ENCODE measurements around the gene ANKH. TPM values are rescaled to one million over a fixed set of nuclear protein-coding genes. Genes with fewer than 3 reads are reported as not detected.

ANKH gene
- total and polyA plus RNA-seq, 2 experiments from 2014 or later = 27.6 to 29.9 TPM

GRCh38 chr5:14829396-14829795 is 42.2 kb downstream of the ANKH start:
- no peak overlapping the region for H3K4me2 ChIP-seq

GRCh38 chr5:14826714-14827113 is 44.9 kb downstream of the ANKH start:
- WGBS (ENCODE audit: low lambda C conversion rate, missing lambda C conversion rate) = 91% methylated on average over 4 of the region's 4 CpGs
- H3K4me3 ChIP-seq = no peak overlapping the region
- H3K27ac ChIP-seq = no peak overlapping the region
- H3K9me2 ChIP-seq (replicated peaks; ENCODE audit: insufficient read depth) = no peaks in the 10 kb centered on the region
- no peaks in the 10 kb centered on the region for H4K20me1 ChIP-seq (ENCODE audit: insufficient read depth, poor library complexity, severe bottlenecking)
- H3K79me2 ChIP-seq = peaks cover 3% of the 10 kb centered on the region
- no peaks in the 10 kb centered on the region for H3K4me1 ChIP-seq (ENCODE audit: insufficient read depth)
- H3K36me3 ChIP-seq (replicated peaks; ENCODE audit: insufficient read depth, low read depth) = no peaks in the 10 kb centered on the region
- TF ChIP-seq CTCF (IDR thresholded peaks at IDR 0.05; ENCODE audit: poor library complexity) = no peak
- no peak for TF ChIP-seq EZH2 (IDR thresholded peaks at IDR 0.05; ENCODE audit: borderline replicate concordance)
- TF ChIP-seq EZH2phosphoT487 (IDR thresholded peaks at IDR 0.05; ENCODE audit: low read depth, severe bottlenecking, unreplicated experiment) = no peak
- DNase-seq (ENCODE audit: low spot score) = no peak
- H3K27me3 ChIP-seq = no peaks in the 10 kb centered on the region
- no peak overlapping the region for H2AFZ ChIP-seq
- no peaks in the 10 kb centered on the region for H3K9me3 ChIP-seq (ENCODE audit: low read depth)
- H3K4me2 ChIP-seq = no peak overlapping the region

More at GRCh38 chr5:14829396-14829795, 42.2 kb downstream of the ANKH start:
- Histone ChIP-seq H3K36me3 (replicated peaks; ENCODE audit: insufficient read depth, low read depth) (no peaks in the 10 kb centered on the region), H3K27me3 (no peaks in the 10 kb centered on the region), H3K4me3 (no peak overlapping the region), H3K4me1 (ENCODE audit: insufficient read depth) (no peaks in the 10 kb centered on the region), H3K9me3 (ENCODE audit: low read depth) (no peaks in the 10 kb centered on the region), H3K9me2 (replicated peaks; ENCODE audit: insufficient read depth) (no peaks in the 10 kb centered on the region), H3K27ac (no peak overlapping the region), H4K20me1 (ENCODE audit: insufficient read depth, poor library complexity, severe bottlenecking) (no peaks in the 10 kb centered on the region), H2AFZ (no peak overlapping the region), H3K79me2 (peaks cover 10% of the 10 kb centered on the region)
- no peak for TF ChIP-seq EZH2phosphoT487 (IDR thresholded peaks at IDR 0.05; ENCODE audit: low read depth, severe bottlenecking, unreplicated experiment)
- no peak for TF ChIP-seq EZH2 (IDR thresholded peaks at IDR 0.05; ENCODE audit: borderline replicate concordance)
- TF ChIP-seq CTCF (IDR thresholded peaks at IDR 0.05; ENCODE audit: poor library complexity) = no peak
- 84% methylated on average over 3 of the region's 3 CpGs for WGBS (ENCODE audit: low lambda C conversion rate, missing lambda C conversion rate)
- no peak for DNase-seq (ENCODE audit: low spot score)

- Histone ChIP-seq H3K27me3 (no peaks in the 10 kb centered on the region), H3K9me3 (ENCODE audit: low read depth) (no peaks in the 10 kb centered on the region), H3K27ac (no peak overlapping the region), H2AFZ (no peak overlapping the region), H4K20me1 (ENCODE audit: insufficient read depth, poor library complexity, severe bottlenecking) (no peaks in the 10 kb centered on the region), H3K36me3 (replicated peaks; ENCODE audit: insufficient read depth, low read depth) (no peaks in the 10 kb centered on the region), H3K4me3 (no peak overlapping the region), H3K79me2 (peaks cover 3% of the 10 kb centered on the region), H3K4me1 (ENCODE audit: insufficient read depth) (no peaks in the 10 kb centered on the region), H3K4me2 (no peak overlapping the region), H3K9me2 (replicated peaks; ENCODE audit: insufficient read depth) (no peaks in the 10 kb centered on the region)
- DNase-seq (ENCODE audit: low spot score) = no peak
- 71% methylated on average over 2 of the region's 2 CpGs for WGBS (ENCODE audit: low lambda C conversion rate, missing lambda C conversion rate)
- TF ChIP-seq CTCF (IDR thresholded peaks at IDR 0.05; ENCODE audit: poor library complexity) (no peak), EZH2phosphoT487 (IDR thresholded peaks at IDR 0.05; ENCODE audit: low read depth, severe bottlenecking, unreplicated experiment) (no peak), EZH2 (IDR thresholded peaks at IDR 0.05; ENCODE audit: borderline replicate concordance) (no peak)
These were observed 45.6 kb downstream of the ANKH start for GRCh38 chr5:14825977-14826376.

- no peak overlapping the region for H2AFZ ChIP-seq
These were observed 47.1 kb downstream of the ANKH start for GRCh38 chr5:14824499-14824898.

More at GRCh38 chr5:14824499-14824898, 47.1 kb downstream of the ANKH start:
- H3K27me3 ChIP-seq = no peaks in the 10 kb centered on the region
- TF ChIP-seq EZH2phosphoT487 (IDR thresholded peaks at IDR 0.05; ENCODE audit: low read depth, severe bottlenecking, unreplicated experiment) (no peak), CTCF (IDR thresholded peaks at IDR 0.05; ENCODE audit: poor library complexity) (no peak), EZH2 (IDR thresholded peaks at IDR 0.05; ENCODE audit: borderline replicate concordance) (no peak)
- no peak overlapping the region for H3K4me2 ChIP-seq
- H3K27ac ChIP-seq = no peak overlapping the region
- H3K9me3 ChIP-seq (ENCODE audit: low read depth) = no peaks in the 10 kb centered on the region
- no peaks in the 10 kb centered on the region for H3K36me3 ChIP-seq (replicated peaks; ENCODE audit: insufficient read depth, low read depth)
- H3K4me1 ChIP-seq (ENCODE audit: insufficient read depth) = no peaks in the 10 kb centered on the region
- no peaks in the 10 kb centered on the region for H4K20me1 ChIP-seq (ENCODE audit: insufficient read depth, poor library complexity, severe bottlenecking)
- no peaks in the 10 kb centered on the region for H3K9me2 ChIP-seq (replicated peaks; ENCODE audit: insufficient read depth)
- 97% methylated on average over 3 of the region's 3 CpGs for WGBS (ENCODE audit: low lambda C conversion rate, missing lambda C conversion rate)
- H3K79me2 ChIP-seq = peaks cover 3% of the 10 kb centered on the region
- DNase-seq (ENCODE audit: low spot score) = no peak
- no peak overlapping the region for H3K4me3 ChIP-seq
